Gastrocnemius medialis (tissue), 4 donors: ENCODE measurements around the gene KNDC1. TPM values are rescaled to one million over a fixed set of nuclear protein-coding genes. Genes with fewer than 3 reads are reported as not detected.
A peak's percentile ranks its signal among the peaks of the same experiment; 100 is the strongest.
"Not testable (repeated sequence)": the region's sequence is repeated elsewhere in the genome, so short reads cannot be mapped to it uniquely, and the experiment has no call there.

ENCODE experiments used
- ATAC-seq, 2 donors: fragments of 150-250 bp; one replicate each; pipeline ENCODE4 v1.9.1; 2016
- DNase-seq, 2 donors: peaks; one replicate each; pipeline ENCODE4 v3.0.0-alpha.2; 2019
- H3K27ac ChIP-seq, 4 donors: fragments of 200-600 bp; sonication (generic); 1 replicate in 1 of 4; 2 replicates in 3 of 4; pipeline ENCODE4 v1.5.1; 2016 to 2018; ENCODE audit warnings: mild to moderate bottlenecking in 2 of 4, moderate library complexity in 1 of 4
- H3K27me3 ChIP-seq, 3 donors: fragments of 200-600 bp; sonication (generic) in 2 of 3; 1 replicate in 1 of 3; 2 replicates in 2 of 3; pipeline versions ENCODE4 v1.5.1 to v1.6.0; 2016 to 2019; ENCODE audit warnings: mild to moderate bottlenecking in 1 of 3, moderate library complexity in 1 of 3
- H3K36me3 ChIP-seq, 2 donors: fragments of 200-600 bp; sonication (generic) in 1 of 2; one replicate each; pipeline ENCODE4 v1.5.1; 2017 to 2018
- H3K4me1 ChIP-seq, 2 donors: fragments of 200-600 bp; sonication (generic) in 1 of 2; one replicate each; pipeline ENCODE4 v1.5.1; 2016 to 2017; ENCODE audit warnings: mild to moderate bottlenecking in 2 of 2
- H3K4me3 ChIP-seq, 4 donors: fragments of 200-600 bp; sonication (generic) in 3 of 4; 1 replicate in 1 of 4; 2 replicates in 3 of 4; pipeline ENCODE4 v1.5.1; 2016 to 2019; ENCODE audit warnings: mild to moderate bottlenecking in 2 of 4
- H3K9me3 ChIP-seq, 3 donors: fragments of 200-600 bp; sonication (generic) in 2 of 3; 1 replicate in 1 of 3; 2 replicates in 2 of 3; pipeline ENCODE4 v1.5.1; 2016 to 2019
- CTCF ChIP-seq, 5 experiments: fragments of 450-650 bp in 3 of 5; fragments of 200-600 bp in 2 of 5; sonication (generic) in 2 of 5; IDR thresholded peaks in 4 of 5; conservative IDR thresholded peaks in 1 of 5; 1 replicate in 4 of 5; 2 replicates in 1 of 5; pipeline ENCODE4 v1.5.1; 2016 to 2019; ENCODE audit warnings: antibody characterized with exemption in 5 of 5, mild to moderate bottlenecking in 3 of 5, moderate library complexity in 3 of 5
- POLR2A ChIP-seq, 2 donors: fragments of 450-650 bp; IDR thresholded peaks; one replicate each; pipeline ENCODE4 v1.6.1; 2017; ENCODE audit warnings: antibody characterized with exemption in 2 of 2, mild to moderate bottlenecking in 2 of 2, moderate library complexity in 2 of 2
- in situ Hi-C, 4 donors: fragments of 200-750 bp; cut with MboI; loops; one replicate each; pipeline versions ENCODE4 v1.15.0 to v1.8.0; 2017; ENCODE audit warnings: low sequenced_read_pairs in 4 of 4
- intact Hi-C: fragments of 100-400 bp; cut with DNase I; formaldehyde crosslinking; loops from one replicate; pipeline ENCODE4 v1.15.1; 2023; ENCODE audit warnings: low total_unique reads
- total RNA-seq, 4 donors: library from RNA; depleted of rRNA; stranded (reverse); fragments of >200 nt; gene quantifications; one replicate each; pipeline versions ENCODE4 v1.1.0 to v1.2.3, GENCODE V29; 2016

Gene KNDC1
- total RNA-seq: under 1 TPM in 2 of 4 donors, not detected in 2; 0.04 to 0.13 TPM

- peak within 1 kb of the TSS in 3 of 4 donors; percentile 11 to 47 (median 41) for H3K4me3 ChIP-seq
- peaks cover 5 to 7% of the 10 kb centered on the region in 2 donors for H3K4me1 ChIP-seq
- intact Hi-C loops (no loop called here), in situ Hi-C loops (no loop called here)
- no peak within 1 kb of the TSS for H3K27ac ChIP-seq
- DNase-seq: no peak
- H3K36me3 ChIP-seq: no peaks in the 10 kb centered on the region
- H3K9me3 ChIP-seq: no peaks in the 10 kb centered on the region
- H3K27me3 ChIP-seq: peaks cover 50 to 70% (median 59%) of the 10 kb centered on the region in 3 donors
- TF ChIP-seq CTCF (IDR thresholded peaks at IDR 0.05 in 4 of 5, conservative IDR thresholded peaks at IDR 0.05 in 1 of 5) (no peak), POLR2A (IDR thresholded peaks at IDR 0.05) (no peak)
- no peak for ATAC-seq
These were observed at the start of gene KNDC1 for GRCh38 chr10:133159950-133160825. Gene KNDC1, plus strand, starts transcription at chr10:133160219. Its CDS starts 249 bp downstream, at chr10:133160468.

- no peaks in the 10 kb centered on the region for H3K9me3 ChIP-seq
- intact Hi-C loops: loop anchor here (10.0 kb wide), 1 partner anchor 646 kb away; no protein-coding TSS in a partner anchor
- in situ Hi-C loops: loop anchor here in 1 of 4 donors (25.0 kb wide), 1 partner anchor 173 kb away; the partner anchor contains the start of gene CFAP46
- peak in 1 of 2 donors; percentile 26 for DNase-seq
- H3K4me3 ChIP-seq: no peak overlapping the region
- TF ChIP-seq POLR2A (IDR thresholded peaks at IDR 0.05): no peak
- no peak for TF ChIP-seq CTCF (IDR thresholded peaks at IDR 0.05 in 4 of 5, conservative IDR thresholded peaks at IDR 0.05 in 1 of 5)
- H3K27me3 ChIP-seq: no peaks in the 10 kb centered on the region
- ATAC-seq: peak in 1 of 2 donors; percentile 4
- peak overlapping the region; percentile 76 to 89 (median 82) for H3K27ac ChIP-seq
- H3K4me1 ChIP-seq: peaks cover 12 to 14% of the 10 kb centered on the region in 2 donors
- H3K36me3 ChIP-seq: no peaks in the 10 kb centered on the region
These were observed 49.3 kb upstream of the KNDC1 start for GRCh38 chr10:133110609-133111275.

- H3K27ac ChIP-seq, H3K36me3 ChIP-seq, H3K4me3 ChIP-seq, ATAC-seq, DNase-seq, H3K9me3 ChIP-seq, H3K27me3 ChIP-seq: not testable (repeated sequence)
- in situ Hi-C loops (loop anchor here in 1 of 4 donors (25.0 kb wide), 1 partner anchor 174 kb away; the partner anchor contains the start of gene CFAP46), intact Hi-C loops (loop anchor here (10.0 kb wide), 1 partner anchor 647 kb away; no protein-coding TSS in a partner anchor)
- H3K4me1 ChIP-seq: peaks cover 14 to 15% of the 10 kb centered on the region in 2 donors
These were observed 48.4 kb upstream of the KNDC1 start for GRCh38 chr10:133111640-133112039.

GRCh38 chr10:133113146-133113830, 46.7 kb upstream of the KNDC1 start:
- Histone ChIP-seq H3K27me3 (no peaks in the 10 kb centered on the region), H3K36me3 (no peaks in the 10 kb centered on the region), H3K4me3 (no peak overlapping the region), H3K4me1 (peaks cover 21 to 22% of the 10 kb centered on the region in 2 donors), H3K9me3 (no peaks in the 10 kb centered on the region), H3K27ac (no peak overlapping the region)
- DNase-seq: no peak
- TF ChIP-seq CTCF (IDR thresholded peaks at IDR 0.05 in 4 of 5, conservative IDR thresholded peaks at IDR 0.05 in 1 of 5) (no peak), POLR2A (IDR thresholded peaks at IDR 0.05) (no peak)
- ATAC-seq: no peak
- in situ Hi-C loops (loop anchor here in 1 of 4 donors (25.0 kb wide), 1 partner anchor 176 kb away; the partner anchor contains the start of gene CFAP46), intact Hi-C loops (loop anchor here (10.0 kb wide), 1 partner anchor 648 kb away; no protein-coding TSS in a partner anchor)
